LNCaP clone FGC (cell line): ENCODE results near the gene ADGRV1.

Experiments
- DNase-seq: peaks from one replicate; pipeline ENCODE4 v3.0.0-alpha.2; 2011; ENCODE audit warnings: low read depth
- H3K4me3 ChIP-seq: 2 replicates; pipeline ENCODE4 v1.5.1; 2011; ENCODE audit warnings: mild to moderate bottlenecking, low read depth, low read length, control low read depth
- TF ChIP-seq, protein P1 (sequence below): IDR thresholded peaks from 2 replicates; pipeline ENCODE4 v1.5.1; 2012; ENCODE audit warnings: mild to moderate bottlenecking; ENCODE audit not compliant: control insufficient read depth, insufficient read depth; ENCODE audit errors: extremely low read depth

Gene ADGRV1, protein sequence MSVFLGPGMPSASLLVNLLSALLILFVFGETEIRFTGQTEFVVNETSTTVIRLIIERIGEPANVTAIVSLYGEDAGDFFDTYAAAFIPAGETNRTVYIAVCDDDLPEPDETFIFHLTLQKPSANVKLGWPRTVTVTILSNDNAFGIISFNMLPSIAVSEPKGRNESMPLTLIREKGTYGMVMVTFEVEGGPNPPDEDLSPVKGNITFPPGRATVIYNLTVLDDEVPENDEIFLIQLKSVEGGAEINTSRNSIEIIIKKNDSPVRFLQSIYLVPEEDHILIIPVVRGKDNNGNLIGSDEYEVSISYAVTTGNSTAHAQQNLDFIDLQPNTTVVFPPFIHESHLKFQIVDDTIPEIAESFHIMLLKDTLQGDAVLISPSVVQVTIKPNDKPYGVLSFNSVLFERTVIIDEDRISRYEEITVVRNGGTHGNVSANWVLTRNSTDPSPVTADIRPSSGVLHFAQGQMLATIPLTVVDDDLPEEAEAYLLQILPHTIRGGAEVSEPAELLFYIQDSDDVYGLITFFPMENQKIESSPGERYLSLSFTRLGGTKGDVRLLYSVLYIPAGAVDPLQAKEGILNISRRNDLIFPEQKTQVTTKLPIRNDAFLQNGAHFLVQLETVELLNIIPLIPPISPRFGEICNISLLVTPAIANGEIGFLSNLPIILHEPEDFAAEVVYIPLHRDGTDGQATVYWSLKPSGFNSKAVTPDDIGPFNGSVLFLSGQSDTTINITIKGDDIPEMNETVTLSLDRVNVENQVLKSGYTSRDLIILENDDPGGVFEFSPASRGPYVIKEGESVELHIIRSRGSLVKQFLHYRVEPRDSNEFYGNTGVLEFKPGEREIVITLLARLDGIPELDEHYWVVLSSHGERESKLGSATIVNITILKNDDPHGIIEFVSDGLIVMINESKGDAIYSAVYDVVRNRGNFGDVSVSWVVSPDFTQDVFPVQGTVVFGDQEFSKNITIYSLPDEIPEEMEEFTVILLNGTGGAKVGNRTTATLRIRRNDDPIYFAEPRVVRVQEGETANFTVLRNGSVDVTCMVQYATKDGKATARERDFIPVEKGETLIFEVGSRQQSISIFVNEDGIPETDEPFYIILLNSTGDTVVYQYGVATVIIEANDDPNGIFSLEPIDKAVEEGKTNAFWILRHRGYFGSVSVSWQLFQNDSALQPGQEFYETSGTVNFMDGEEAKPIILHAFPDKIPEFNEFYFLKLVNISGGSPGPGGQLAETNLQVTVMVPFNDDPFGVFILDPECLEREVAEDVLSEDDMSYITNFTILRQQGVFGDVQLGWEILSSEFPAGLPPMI (N-terminal part only)

GRCh38 chr5:90558344-90559192 is at the start of gene ADGRV1:
Gene ADGRV1, plus strand, starts transcription at chr5:90558797. Its CDS starts 99 bp downstream, at chr5:90558896.
- TF ChIP-seq, protein P1, sequence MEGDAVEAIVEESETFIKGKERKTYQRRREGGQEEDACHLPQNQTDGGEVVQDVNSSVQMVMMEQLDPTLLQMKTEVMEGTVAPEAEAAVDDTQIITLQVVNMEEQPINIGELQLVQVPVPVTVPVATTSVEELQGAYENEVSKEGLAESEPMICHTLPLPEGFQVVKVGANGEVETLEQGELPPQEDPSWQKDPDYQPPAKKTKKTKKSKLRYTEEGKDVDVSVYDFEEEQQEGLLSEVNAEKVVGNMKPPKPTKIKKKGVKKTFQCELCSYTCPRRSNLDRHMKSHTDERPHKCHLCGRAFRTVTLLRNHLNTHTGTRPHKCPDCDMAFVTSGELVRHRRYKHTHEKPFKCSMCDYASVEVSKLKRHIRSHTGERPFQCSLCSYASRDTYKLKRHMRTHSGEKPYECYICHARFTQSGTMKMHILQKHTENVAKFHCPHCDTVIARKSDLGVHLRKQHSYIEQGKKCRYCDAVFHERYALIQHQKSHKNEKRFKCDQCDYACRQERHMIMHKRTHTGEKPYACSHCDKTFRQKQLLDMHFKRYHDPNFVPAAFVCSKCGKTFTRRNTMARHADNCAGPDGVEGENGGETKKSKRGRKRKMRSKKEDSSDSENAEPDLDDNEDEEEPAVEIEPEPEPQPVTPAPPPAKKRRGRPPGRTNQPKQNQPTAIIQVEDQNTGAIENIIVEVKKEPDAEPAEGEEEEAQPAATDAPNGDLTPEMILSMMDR: no peak

GRCh38 chr5:90510438-90510837 is 48.2 kb upstream of the ADGRV1 start:
- no peak overlapping the region for H3K4me3 ChIP-seq
- TF ChIP-seq, protein P1: no peak
- DNase-seq: no peak

More at GRCh38 chr5:90558344-90559192, at the start of gene ADGRV1:
- H3K4me3 ChIP-seq: peak within 1 kb of the TSS; percentile 62
- peak; percentile 98 for DNase-seq

GRCh38 chr5:90514520-90514919 is 44.1 kb upstream of the ADGRV1 start:
- TF ChIP-seq, protein P1: no peak
- DNase-seq: no peak

DNA sequence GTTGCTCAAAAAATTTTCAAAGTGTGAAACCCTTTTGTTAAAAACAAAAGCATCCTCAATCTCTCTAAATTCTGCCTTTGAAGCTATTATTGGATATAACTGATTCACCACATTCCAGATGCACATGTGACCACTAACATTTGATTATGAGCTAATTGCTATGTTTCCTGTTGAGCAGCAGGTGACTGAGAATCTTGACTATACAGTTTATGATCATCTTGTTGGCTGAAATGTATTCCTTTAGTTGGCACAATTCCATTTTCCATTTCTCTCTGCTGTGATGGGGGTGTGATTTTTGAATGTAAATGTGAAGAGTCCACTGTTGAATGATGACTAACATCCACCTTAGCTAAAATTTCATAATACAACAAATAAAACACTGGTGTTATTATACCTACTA is 39.9 kb upstream of the ADGRV1 start:
- TF ChIP-seq, protein P1: no peak
- no peak overlapping the region for H3K4me3 ChIP-seq
- no peak for DNase-seq

More at GRCh38 chr5:90514520-90514919, 44.1 kb upstream of the ADGRV1 start:
- H3K4me3 ChIP-seq: no peak overlapping the region

GRCh38 chr5:90519081-90519480 is 39.5 kb upstream of the ADGRV1 start:
- DNase-seq: no peak
- no peak overlapping the region for H3K4me3 ChIP-seq
- TF ChIP-seq, protein P1: no peak

DNA sequence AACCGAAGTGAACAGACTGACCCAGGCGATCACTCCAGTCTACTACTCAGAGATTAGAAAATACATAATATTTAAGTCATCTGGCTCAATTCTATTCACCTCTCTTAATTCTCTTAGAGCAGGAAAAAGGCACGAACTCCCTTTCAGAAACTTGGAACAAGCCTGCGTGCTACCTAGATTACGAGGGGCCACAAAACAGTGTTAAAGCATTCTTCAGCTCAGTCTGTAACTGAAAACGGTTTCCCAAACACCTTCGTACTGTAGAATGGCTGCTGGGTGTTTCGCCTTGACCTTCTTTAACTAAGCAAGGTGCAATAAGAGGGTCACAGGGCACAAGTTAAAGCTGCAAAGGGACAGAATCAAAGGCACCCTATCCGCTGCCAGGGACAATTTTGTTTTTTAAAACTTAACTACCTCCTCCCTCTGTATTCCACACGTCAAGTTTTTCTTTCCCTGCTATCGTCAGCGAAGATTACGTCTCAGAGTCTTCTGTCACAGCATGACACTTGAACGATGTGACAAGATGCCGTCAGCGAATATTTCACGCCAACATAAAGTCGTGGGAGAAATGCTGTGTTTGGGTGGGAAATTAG is 29.9 kb upstream of the ADGRV1 start:
- no peak for DNase-seq
- H3K4me3 ChIP-seq: peak overlapping the region; percentile 95
- TF ChIP-seq, protein P1: no peak
